ENCODE measurements around the gene DPY19L3. TPM values are rescaled to one million over a fixed set of nuclear protein-coding genes. Genes with fewer than 3 reads are reported as not detected.

The DPY19L3 gene
- total RNA-seq, 2 experiments from 2014 or later, result 7.3 to 8.5 TPM

DNA sequence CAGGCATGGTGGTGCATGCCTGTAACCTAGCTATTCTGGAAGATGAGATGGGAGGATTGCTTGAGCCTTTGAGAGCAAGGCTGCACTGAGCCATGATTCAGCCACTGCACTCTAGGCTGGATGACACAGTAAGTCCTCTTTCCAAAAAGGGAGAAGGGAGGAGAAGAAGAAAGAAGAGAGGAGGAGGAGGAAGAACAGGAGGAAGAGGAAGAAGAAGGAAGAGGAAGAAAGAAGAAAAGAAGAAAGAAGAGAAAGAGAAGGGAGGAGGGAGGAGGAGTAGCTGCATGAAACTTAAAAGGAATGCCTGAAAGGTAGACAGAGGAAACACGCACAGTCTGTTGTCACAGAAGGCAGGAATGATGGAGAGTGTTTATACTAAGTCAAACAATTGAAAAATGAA lies 3.6 kb upstream of the DPY19L3 start:
- ATAC-seq (ENCODE audit: poor library complexity), result no peak
- no peak overlapping the region for H3K4me3 ChIP-seq (ENCODE audit: low read length)
- intact Hi-C loops (cut with DNase I, micrococcal nuclease), result loop anchor here (10.0 kb wide), 3 partner anchors 57 to 973 kb away; partner anchors contain the start of genes ANKRD27 (in 1 of the 2), CEBPG (in 1 of the 2), RGS9BP (in 1 of the 2) and ZNF507 (in 1 of the 2)
- Mint-ChIP-seq H3K4me3 (peak overlapping the region; percentile 69), H3K9me3 (no peaks in the 10 kb centered on the region), H3K27me3 (no peaks in the 10 kb centered on the region), H3K4me1 (ENCODE audit: low read depth) (peaks cover 20% of the 10 kb centered on the region), H3K36me3 (ENCODE audit: low read depth) (peaks cover 5% of the 10 kb centered on the region), H3K27ac (no peak overlapping the region)
- no peak for DNase-seq
- H3K9me3 ChIP-seq (ENCODE audit: control insufficient read depth in 1 of 2, insufficient read depth in 1 of 2, low read length in 2 of 2), result no peaks in the 10 kb centered on the region
- H3K4me1 ChIP-seq (ENCODE audit: insufficient read depth, low read length), result peaks cover 19% of the 10 kb centered on the region
- H3K27me3 ChIP-seq (ENCODE audit: control insufficient read depth in 1 of 2, insufficient read depth in 2 of 2, low read length in 2 of 2), result no peaks in the 10 kb centered on the region
- POLR2A ChIA-PET, result no interaction called here
- CTCF ChIA-PET, result no interaction called here
- no peak overlapping the region for H3K27ac ChIP-seq (ENCODE audit: low read depth in 1 of 2, low read length in 2 of 2)
- TF ChIP-seq, protein P1, sequence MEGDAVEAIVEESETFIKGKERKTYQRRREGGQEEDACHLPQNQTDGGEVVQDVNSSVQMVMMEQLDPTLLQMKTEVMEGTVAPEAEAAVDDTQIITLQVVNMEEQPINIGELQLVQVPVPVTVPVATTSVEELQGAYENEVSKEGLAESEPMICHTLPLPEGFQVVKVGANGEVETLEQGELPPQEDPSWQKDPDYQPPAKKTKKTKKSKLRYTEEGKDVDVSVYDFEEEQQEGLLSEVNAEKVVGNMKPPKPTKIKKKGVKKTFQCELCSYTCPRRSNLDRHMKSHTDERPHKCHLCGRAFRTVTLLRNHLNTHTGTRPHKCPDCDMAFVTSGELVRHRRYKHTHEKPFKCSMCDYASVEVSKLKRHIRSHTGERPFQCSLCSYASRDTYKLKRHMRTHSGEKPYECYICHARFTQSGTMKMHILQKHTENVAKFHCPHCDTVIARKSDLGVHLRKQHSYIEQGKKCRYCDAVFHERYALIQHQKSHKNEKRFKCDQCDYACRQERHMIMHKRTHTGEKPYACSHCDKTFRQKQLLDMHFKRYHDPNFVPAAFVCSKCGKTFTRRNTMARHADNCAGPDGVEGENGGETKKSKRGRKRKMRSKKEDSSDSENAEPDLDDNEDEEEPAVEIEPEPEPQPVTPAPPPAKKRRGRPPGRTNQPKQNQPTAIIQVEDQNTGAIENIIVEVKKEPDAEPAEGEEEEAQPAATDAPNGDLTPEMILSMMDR (IDR thresholded peaks at IDR 0.05), result no peak
- no peaks in the 10 kb centered on the region for H3K36me3 ChIP-seq (ENCODE audit: insufficient read depth, low read length)

DNA sequence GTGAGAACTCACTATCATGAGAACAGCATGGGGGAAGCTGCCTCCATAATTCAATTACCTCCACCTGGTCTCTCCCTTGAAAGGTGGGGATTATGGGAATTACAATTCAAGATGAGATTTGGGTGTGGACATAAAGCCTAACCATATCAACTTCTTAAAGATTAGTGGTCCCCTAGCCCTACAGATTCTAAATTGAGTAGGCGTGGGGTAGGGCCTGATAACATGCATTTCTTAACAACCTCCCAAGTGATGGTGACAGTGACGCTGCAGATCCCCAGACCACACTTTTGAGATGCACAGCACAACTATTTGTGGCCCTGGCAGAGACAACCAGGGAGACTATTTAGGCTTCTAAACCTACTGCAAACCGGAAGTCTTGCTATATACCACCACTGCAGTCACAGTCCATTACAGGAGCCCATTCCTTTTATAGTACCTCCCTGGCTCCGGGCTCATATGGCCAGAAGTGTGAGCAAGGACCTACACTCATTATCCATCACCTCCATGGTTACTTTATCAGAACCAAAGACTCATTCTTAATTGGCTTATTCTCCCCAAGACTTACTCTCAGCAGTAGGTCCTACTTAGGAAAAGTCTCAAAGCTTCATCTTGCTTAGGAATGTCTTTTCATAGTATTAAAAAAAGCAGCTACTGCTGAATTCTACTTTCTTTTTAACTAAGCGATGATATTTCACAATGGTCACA lies 2.1 kb upstream of the DPY19L3 start:
- CTCF ChIA-PET, result interaction anchor here (1.2 kb wide), 1 partner anchor 44 kb away, joined by 3 read pairs; no protein-coding TSS in a partner anchor
- POLR2A ChIA-PET, result interaction anchor here (0.6 to 1.3 kb wide), 2 partner anchors 10 to 20 kb away, joined by 3 to 4 read pairs; no protein-coding TSS in a partner anchor
- TF ChIP-seq, protein P1 (IDR thresholded peaks at IDR 0.05), result no peak
- H3K4me3 ChIP-seq (ENCODE audit: low read length), result no peak overlapping the region
- H3K27ac ChIP-seq (ENCODE audit: low read depth in 1 of 2, low read length in 2 of 2), result no peak overlapping the region
- H3K27me3 ChIP-seq (ENCODE audit: control insufficient read depth in 1 of 2, insufficient read depth in 2 of 2, low read length in 2 of 2), result no peaks in the 10 kb centered on the region
- Mint-ChIP-seq H3K4me1 (ENCODE audit: low read depth) (peaks cover 30% of the 10 kb centered on the region), H3K9me3 (no peaks in the 10 kb centered on the region), H3K27ac (peak overlapping the region; percentile 81), H3K4me3 (peak overlapping the region; percentile 89), H3K36me3 (ENCODE audit: low read depth) (peaks cover 16% of the 10 kb centered on the region), H3K27me3 (no peaks in the 10 kb centered on the region)
- H3K9me3 ChIP-seq (ENCODE audit: control insufficient read depth in 1 of 2, insufficient read depth in 1 of 2, low read length in 2 of 2), result no peaks in the 10 kb centered on the region
- intact Hi-C loops (cut with DNase I, micrococcal nuclease), result loop anchor here (10.0 kb wide), 3 partner anchors 59 to 971 kb away; partner anchors contain the start of genes ANKRD27 (in 1 of the 2), CEBPG (in 1 of the 2), RGS9BP (in 1 of the 2) and ZNF507 (in 1 of the 2)
- peaks cover 19% of the 10 kb centered on the region for H3K4me1 ChIP-seq (ENCODE audit: insufficient read depth, low read length)
- no peaks in the 10 kb centered on the region for H3K36me3 ChIP-seq (ENCODE audit: insufficient read depth, low read length)
- no peak for ATAC-seq (ENCODE audit: poor library complexity)
- DNase-seq, result no peak

DNA sequence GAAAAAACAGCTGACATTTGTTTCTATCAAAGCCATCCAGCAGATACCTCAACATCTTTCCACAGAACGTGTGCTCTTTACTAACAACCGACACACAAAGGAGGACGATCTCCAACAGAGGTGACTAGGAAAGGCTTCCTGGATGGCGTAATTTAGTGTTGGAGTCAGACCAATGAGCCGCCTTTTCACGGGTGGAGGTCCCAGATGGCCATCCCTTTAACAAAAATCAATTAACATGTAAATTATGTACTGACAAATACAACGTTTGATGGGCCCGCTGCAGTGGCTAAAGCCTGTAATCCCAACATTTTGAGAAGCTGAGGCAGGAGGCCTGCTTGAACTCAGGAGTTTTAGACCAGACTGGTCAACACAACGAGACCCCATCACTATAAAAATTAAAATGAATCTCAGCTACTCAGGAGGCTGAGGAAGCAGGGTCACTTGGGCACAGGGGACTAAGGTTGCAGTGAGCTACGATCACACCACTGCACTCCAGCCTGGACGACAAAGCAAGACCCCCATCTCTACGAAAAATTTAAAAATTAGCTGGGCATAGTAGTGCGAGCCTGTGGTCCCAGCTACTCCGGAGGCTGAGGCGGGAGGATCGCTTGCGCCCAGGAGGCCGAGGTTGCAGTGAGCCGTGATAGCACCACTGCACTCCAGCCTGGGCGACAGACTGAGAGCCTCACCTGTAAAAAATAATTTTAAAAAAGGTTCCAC lies 1.2 kb upstream of the DPY19L3 start:
- peak overlapping the region; percentile 81 for H3K27ac Mint-ChIP-seq
- H3K4me1 ChIP-seq (ENCODE audit: insufficient read depth, low read length), result peaks cover 19% of the 10 kb centered on the region
- H3K4me3 ChIP-seq (ENCODE audit: low read length), result peak overlapping the region; percentile 76
- no peak for ATAC-seq (ENCODE audit: poor library complexity)
- intact Hi-C loops (cut with DNase I, micrococcal nuclease), result loop anchor here (2.0 to 10.0 kb wide), 4 partner anchors 58 to 970 kb away; partner anchors contain the start of genes ANKRD27 (in 1 of the 2), CEBPG (in 1 of the 2), RGS9BP (in 1 of the 2) and ZNF507 (in 1 of the 2)
- no peaks in the 10 kb centered on the region for H3K27me3 Mint-ChIP-seq
- peaks cover 5% of the 10 kb centered on the region for H3K36me3 ChIP-seq (ENCODE audit: insufficient read depth, low read length)
- no peaks in the 10 kb centered on the region for H3K27me3 ChIP-seq (ENCODE audit: control insufficient read depth in 1 of 2, insufficient read depth in 2 of 2, low read length in 2 of 2)
- TF ChIP-seq, protein P1 (IDR thresholded peaks at IDR 0.05), result no peak
- CTCF ChIA-PET, result interaction anchor here (1.2 kb wide), 1 partner anchor 45 kb away, joined by 3 read pairs; no protein-coding TSS in a partner anchor
- POLR2A ChIA-PET, result interaction anchor here (0.6 to 1.5 kb wide), 4 partner anchors 11 to 773 kb away, joined by 3 to 24 read pairs (median 4); partner anchors contain the start of gene ZNF507
- H3K9me3 ChIP-seq (ENCODE audit: control insufficient read depth in 1 of 2, insufficient read depth in 1 of 2, low read length in 2 of 2), result no peaks in the 10 kb centered on the region
- H3K27ac ChIP-seq (ENCODE audit: low read depth in 1 of 2, low read length in 2 of 2), result peak overlapping the region in 1 of 2 donors; percentile 80
- H3K36me3 Mint-ChIP-seq (ENCODE audit: low read depth), result peaks cover 22% of the 10 kb centered on the region
- peak overlapping the region; percentile 89 for H3K4me3 Mint-ChIP-seq
- DNase-seq, result peak in 2 of 14 experiments; percentile 5 to 25
- peaks cover 30% of the 10 kb centered on the region for H3K4me1 Mint-ChIP-seq (ENCODE audit: low read depth)
- H3K9me3 Mint-ChIP-seq, result no peaks in the 10 kb centered on the region
